ENCODE measurements around the gene MLLT1. TPM values are rescaled to one million over a fixed set of nuclear protein-coding genes. Genes with fewer than 3 reads are reported as not detected.

MLLT1 gene, protein sequence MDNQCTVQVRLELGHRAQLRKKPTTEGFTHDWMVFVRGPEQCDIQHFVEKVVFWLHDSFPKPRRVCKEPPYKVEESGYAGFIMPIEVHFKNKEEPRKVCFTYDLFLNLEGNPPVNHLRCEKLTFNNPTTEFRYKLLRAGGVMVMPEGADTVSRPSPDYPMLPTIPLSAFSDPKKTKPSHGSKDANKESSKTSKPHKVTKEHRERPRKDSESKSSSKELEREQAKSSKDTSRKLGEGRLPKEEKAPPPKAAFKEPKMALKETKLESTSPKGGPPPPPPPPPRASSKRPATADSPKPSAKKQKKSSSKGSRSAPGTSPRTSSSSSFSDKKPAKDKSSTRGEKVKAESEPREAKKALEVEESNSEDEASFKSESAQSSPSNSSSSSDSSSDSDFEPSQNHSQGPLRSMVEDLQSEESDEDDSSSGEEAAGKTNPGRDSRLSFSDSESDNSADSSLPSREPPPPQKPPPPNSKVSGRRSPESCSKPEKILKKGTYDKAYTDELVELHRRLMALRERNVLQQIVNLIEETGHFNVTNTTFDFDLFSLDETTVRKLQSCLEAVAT
- total RNA-seq: 23.1 and 27.6 TPM in 2 replicates

DNA sequence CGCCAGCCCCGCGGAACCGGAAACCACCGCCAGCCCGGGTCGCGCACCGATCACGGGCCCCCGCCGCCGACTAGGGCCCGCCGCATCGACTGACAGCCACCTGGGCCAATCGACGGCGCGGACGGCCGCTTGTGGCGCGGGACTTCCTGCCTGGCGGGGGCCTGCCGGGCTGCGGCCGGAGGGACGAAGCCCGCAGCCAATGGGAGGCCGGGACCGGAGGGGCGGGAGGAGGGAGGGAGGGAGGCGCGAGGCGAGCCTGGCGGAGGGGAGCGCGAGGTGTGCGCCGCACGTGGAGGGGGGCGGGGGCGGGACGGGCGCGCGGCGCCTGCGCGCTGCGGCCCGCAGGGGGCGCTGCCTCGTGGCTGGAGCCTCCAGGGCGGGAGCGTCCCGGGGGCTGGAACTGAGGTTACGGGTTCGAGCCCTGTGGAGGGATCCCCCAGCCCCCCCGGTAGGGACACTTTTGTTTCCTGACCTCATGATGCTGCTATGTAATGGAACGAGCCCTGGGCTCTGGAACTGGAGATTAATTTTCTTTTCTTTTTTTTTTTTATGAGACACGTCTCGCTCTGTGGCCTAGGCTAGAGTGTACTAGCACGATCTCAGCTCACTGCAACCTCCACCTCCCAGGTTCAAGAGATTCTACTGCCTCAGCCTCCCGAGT lies at the start of gene MLLT1:
Gene MLLT1 (minus strand): TSS at position 45 of the 661 bp plus-strand sequence. CDS start 191 bp downstream, outside the sequence.
- Histone ChIP-seq H3K27me3 (ENCODE audit: control insufficient read depth, insufficient read depth, low read length) (no peaks in the 10 kb centered on the region), H3K4me3 (ENCODE audit: low read depth, low read length) (peak within 1 kb of the TSS; percentile 61), H3K36me3 (ENCODE audit: control insufficient read depth, insufficient read depth, low read length) (no peaks in the 10 kb centered on the region)
- TF ChIP-seq, protein P1, sequence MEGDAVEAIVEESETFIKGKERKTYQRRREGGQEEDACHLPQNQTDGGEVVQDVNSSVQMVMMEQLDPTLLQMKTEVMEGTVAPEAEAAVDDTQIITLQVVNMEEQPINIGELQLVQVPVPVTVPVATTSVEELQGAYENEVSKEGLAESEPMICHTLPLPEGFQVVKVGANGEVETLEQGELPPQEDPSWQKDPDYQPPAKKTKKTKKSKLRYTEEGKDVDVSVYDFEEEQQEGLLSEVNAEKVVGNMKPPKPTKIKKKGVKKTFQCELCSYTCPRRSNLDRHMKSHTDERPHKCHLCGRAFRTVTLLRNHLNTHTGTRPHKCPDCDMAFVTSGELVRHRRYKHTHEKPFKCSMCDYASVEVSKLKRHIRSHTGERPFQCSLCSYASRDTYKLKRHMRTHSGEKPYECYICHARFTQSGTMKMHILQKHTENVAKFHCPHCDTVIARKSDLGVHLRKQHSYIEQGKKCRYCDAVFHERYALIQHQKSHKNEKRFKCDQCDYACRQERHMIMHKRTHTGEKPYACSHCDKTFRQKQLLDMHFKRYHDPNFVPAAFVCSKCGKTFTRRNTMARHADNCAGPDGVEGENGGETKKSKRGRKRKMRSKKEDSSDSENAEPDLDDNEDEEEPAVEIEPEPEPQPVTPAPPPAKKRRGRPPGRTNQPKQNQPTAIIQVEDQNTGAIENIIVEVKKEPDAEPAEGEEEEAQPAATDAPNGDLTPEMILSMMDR (IDR thresholded peaks at IDR 0.05; ENCODE audit: insufficient read depth, low read length, poor library complexity, severe bottlenecking): peak; percentile 33
- peak; percentile 69 for DNase-seq (ENCODE audit: low read depth)

DNA sequence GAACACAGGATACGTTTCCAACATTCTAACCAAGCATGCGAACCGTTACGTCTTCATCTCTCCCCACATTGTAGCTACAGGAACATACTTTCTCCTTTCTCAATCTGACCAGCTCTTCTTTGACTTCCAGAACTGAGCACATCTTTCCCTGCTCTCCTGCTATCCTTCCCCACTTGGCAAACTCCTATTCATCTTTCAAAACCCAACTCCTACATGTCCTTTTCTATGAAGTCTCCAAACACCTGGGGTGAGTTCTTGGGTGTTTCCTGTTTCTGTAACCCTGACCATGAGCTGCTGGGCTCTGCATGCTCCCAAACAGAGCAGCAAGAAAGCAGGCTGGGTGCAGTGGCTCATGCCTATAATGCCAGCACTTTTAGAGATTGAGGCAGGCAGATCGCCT lies 47.0 kb upstream of the MLLT1 start:
- DNase-seq (ENCODE audit: low read depth): no peak
- H3K4me3 ChIP-seq (ENCODE audit: low read depth, low read length): no peak overlapping the region
- TF ChIP-seq, protein P1 (IDR thresholded peaks at IDR 0.05; ENCODE audit: insufficient read depth, low read length, poor library complexity, severe bottlenecking): no peak
- H3K27me3 ChIP-seq (ENCODE audit: control insufficient read depth, insufficient read depth, low read length): no peaks in the 10 kb centered on the region
- H3K36me3 ChIP-seq (ENCODE audit: control insufficient read depth, insufficient read depth, low read length): no peaks in the 10 kb centered on the region

DNA sequence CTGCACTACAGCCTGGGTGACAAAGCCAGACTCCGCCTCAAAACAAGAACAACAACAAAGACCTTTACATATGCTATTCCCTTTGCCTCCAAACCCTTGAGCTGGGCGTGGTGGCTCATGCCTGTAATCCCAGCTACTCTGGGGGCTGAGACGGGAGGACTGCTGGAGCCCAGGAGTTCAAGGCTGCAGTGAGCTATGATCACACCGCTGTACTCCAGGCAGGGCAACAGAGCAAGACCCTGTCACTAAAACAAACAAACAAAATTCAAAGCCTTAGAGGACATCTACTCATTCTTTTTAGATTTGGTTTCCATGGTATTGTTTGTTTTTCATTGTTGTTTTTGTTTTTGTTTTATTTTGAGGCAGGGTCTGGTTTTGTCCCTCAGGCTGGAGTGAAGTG lies 45.8 kb upstream of the MLLT1 start:
- DNase-seq (ENCODE audit: low read depth): no peak
- TF ChIP-seq, protein P1 (IDR thresholded peaks at IDR 0.05; ENCODE audit: insufficient read depth, low read length, poor library complexity, severe bottlenecking): no peak
- H3K36me3 ChIP-seq (ENCODE audit: control insufficient read depth, insufficient read depth, low read length): no peaks in the 10 kb centered on the region
- H3K27me3 ChIP-seq (ENCODE audit: control insufficient read depth, insufficient read depth, low read length): no peaks in the 10 kb centered on the region
- H3K4me3 ChIP-seq (ENCODE audit: low read depth, low read length): no peak overlapping the region

DNA sequence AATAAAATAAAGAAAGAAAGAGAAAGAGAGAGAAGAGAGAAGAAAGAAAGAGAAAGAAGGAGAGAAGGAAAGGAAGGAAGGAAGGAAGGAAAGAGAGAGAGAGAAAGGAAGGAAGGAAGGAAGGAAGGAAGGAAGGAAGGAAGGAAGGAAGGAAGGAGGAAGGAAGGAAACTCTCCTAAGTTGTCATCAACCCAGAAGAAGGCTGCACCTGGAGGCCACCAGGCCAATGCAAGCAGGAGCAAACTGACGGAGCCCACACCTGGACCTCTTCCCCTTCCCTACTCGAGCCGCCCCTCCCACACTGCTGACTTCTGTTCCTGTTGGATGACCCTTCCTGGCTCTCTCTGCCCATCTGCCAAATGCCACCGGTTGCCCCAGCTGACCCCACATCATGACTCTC lies 45.0 kb upstream of the MLLT1 start:
- no peak for DNase-seq (ENCODE audit: low read depth)
- Histone ChIP-seq H3K4me3 (ENCODE audit: low read depth, low read length) (no peak overlapping the region), H3K27me3 (ENCODE audit: control insufficient read depth, insufficient read depth, low read length) (no peaks in the 10 kb centered on the region), H3K36me3 (ENCODE audit: control insufficient read depth, insufficient read depth, low read length) (no peaks in the 10 kb centered on the region)
- TF ChIP-seq, protein P1 (IDR thresholded peaks at IDR 0.05; ENCODE audit: insufficient read depth, low read length, poor library complexity, severe bottlenecking): no peak

DNA sequence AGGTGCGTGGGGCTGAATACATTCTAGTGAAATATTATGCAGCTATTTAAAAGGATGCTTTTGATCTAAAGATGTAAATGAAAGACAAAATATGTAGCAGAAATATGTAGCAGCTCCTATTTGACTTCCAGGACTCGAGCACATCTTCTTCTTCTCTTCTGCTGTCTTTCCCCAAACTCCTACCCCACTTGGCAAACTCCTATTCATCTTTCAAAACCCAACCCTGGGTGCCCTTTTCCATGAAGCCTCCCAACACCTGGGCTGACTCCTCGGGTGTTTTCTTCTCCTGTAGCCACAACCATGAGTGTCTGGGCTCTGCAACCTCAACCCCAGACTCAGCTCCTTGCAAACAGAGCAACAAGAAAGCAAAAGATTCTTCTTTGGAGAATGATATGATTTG lies 42.5 kb upstream of the MLLT1 start:
- TF ChIP-seq, protein P1 (IDR thresholded peaks at IDR 0.05; ENCODE audit: insufficient read depth, low read length, poor library complexity, severe bottlenecking): no peak
- DNase-seq (ENCODE audit: low read depth): no peak
- H3K36me3 ChIP-seq (ENCODE audit: control insufficient read depth, insufficient read depth, low read length): no peaks in the 10 kb centered on the region
- H3K4me3 ChIP-seq (ENCODE audit: low read depth, low read length): no peak overlapping the region
- H3K27me3 ChIP-seq (ENCODE audit: control insufficient read depth, insufficient read depth, low read length): no peaks in the 10 kb centered on the region
